SJCRH30 (cell line): ENCODE data around the gene CDK7. TPM values are rescaled to one million over a fixed set of nuclear protein-coding genes. Genes with fewer than 3 reads are reported as not detected.

ENCODE experiments used
- DNase-seq, 2 experiments: peaks; one replicate each; pipeline ENCODE4 v3.0.0-alpha.2; 2015 to 2020
- H3K27ac ChIP-seq: fragments of 250-450 bp; sonication (Bioruptor Pico); 2 replicates; pipeline ENCODE4 v1.5.1; 2020; ENCODE audit warnings: mild to moderate bottlenecking, moderate library complexity
- H3K27me3 ChIP-seq: fragments of 250-450 bp; sonication (Bioruptor Pico); 2 replicates; pipeline ENCODE4 v1.5.1; 2020; ENCODE audit warnings: mild to moderate bottlenecking, moderate library complexity
- H3K36me3 ChIP-seq: fragments of 250-450 bp; sonication (Bioruptor Pico); 2 replicates; pipeline ENCODE4 v1.5.1; 2020; ENCODE audit warnings: mild to moderate bottlenecking, moderate library complexity
- H3K4me1 ChIP-seq: fragments of 250-450 bp; sonication (Bioruptor Pico); 2 replicates; pipeline ENCODE4 v1.5.1; 2020; ENCODE audit warnings: mild to moderate bottlenecking, moderate library complexity
- H3K4me3 ChIP-seq: fragments of 250-450 bp; sonication (Bioruptor Pico); 2 replicates; pipeline ENCODE4 v1.5.1; 2020; ENCODE audit warnings: mild to moderate bottlenecking, moderate library complexity
- H3K9me3 ChIP-seq: fragments of 250-450 bp; sonication (Bioruptor Pico); replicated peaks from 2 replicates; pipeline ENCODE4 v1.5.1; 2020; ENCODE audit warnings: mild to moderate bottlenecking, moderate library complexity
- total RNA-seq: library from RNA; depleted of rRNA; stranded (reverse); fragments of >200 nt; shearing (Covaris generic); gene quantifications from 2 replicates; pipeline ENCODE4 v1.2.3, GENCODE V29; 2014

Gene CDK7
- total RNA-seq, 1 experiment from 2014 or later: 46.6 TPM

GRCh38 chr5:69257577-69257976 lies 22.9 kb downstream of the CDK7 start:
- H3K4me3 ChIP-seq: no peak overlapping the region
- H3K27ac ChIP-seq: peak overlapping the region; percentile 8; the same call in 1 of the 2 replicates
- H3K4me1 ChIP-seq: 0 out of 2 replicates have a peak, but pooled peaks cover 3% of the 10 kb centered on the region
- H3K36me3 ChIP-seq: peaks cover 31% of the 10 kb centered on the region
- H3K9me3 ChIP-seq: no peaks in the 10 kb centered on the region
- no peaks in the 10 kb centered on the region for H3K27me3 ChIP-seq
- peak; percentile 5 to 60 for DNase-seq

GRCh38 chr5:69261034-69261433 lies 26.3 kb downstream of the CDK7 start:
- no peaks in the 10 kb centered on the region for H3K9me3 ChIP-seq
- H3K27ac ChIP-seq: no peak overlapping the region
- 0 out of 2 replicates have a peak, but pooled peaks cover 3% of the 10 kb centered on the region for H3K4me1 ChIP-seq
- no peaks in the 10 kb centered on the region for H3K27me3 ChIP-seq
- peaks cover 35% of the 10 kb centered on the region for H3K36me3 ChIP-seq
- H3K4me3 ChIP-seq: no peak overlapping the region
- DNase-seq: no peak

DNA sequence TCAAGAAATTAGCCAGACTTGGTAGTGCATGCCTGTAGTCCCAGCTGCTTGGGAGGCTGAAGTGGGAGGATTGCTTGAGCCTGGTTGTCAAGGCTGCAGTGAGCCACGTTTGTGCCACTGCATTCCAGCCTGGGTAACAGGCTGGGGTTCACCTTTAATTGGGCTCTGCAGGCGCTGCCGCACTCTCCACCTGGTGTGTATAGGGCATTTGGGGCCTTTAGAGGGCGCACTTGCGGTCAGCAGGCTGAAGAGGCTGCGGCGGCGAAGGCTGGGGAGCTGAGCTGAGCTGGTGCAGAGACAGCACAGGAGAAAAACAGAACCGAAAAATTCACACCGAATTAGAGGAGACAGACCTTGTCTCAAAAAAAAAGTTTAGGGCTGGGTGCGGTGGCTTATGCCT lies 31.2 kb downstream of the CDK7 start:
- peak; percentile 10 to 42 for DNase-seq
- Histone ChIP-seq H3K27me3 (no peaks in the 10 kb centered on the region), H3K9me3 (no peaks in the 10 kb centered on the region), H3K4me3 (no peak overlapping the region), H3K27ac (no peak overlapping the region), H3K36me3 (peaks cover 38% of the 10 kb centered on the region), H3K4me1 (no peaks in the 10 kb centered on the region)

- Histone ChIP-seq H3K4me3 (no peak overlapping the region), H3K27ac (no peak overlapping the region), H3K27me3 (no peaks in the 10 kb centered on the region), H3K36me3 (peaks cover 33% of the 10 kb centered on the region), H3K9me3 (no peaks in the 10 kb centered on the region), H3K4me1 (no peaks in the 10 kb centered on the region)
- DNase-seq: no peak
Measured at GRCh38 chr5:69268899-69269298, 34.2 kb downstream of the CDK7 start.

- no peak overlapping the region for H3K4me3 ChIP-seq
- no peak for DNase-seq
- H3K36me3 ChIP-seq: peaks cover 34% of the 10 kb centered on the region
- no peaks in the 10 kb centered on the region for H3K4me1 ChIP-seq
- H3K27me3 ChIP-seq: no peaks in the 10 kb centered on the region
- H3K27ac ChIP-seq: no peak overlapping the region
- no peaks in the 10 kb centered on the region for H3K9me3 ChIP-seq
Measured at GRCh38 chr5:69270840-69271239, 36.2 kb downstream of the CDK7 start.

- H3K27ac ChIP-seq: no peak overlapping the region
- peak; percentile 17 to 19 for DNase-seq
- no peaks in the 10 kb centered on the region for H3K4me1 ChIP-seq
- no peak overlapping the region for H3K4me3 ChIP-seq
- H3K9me3 ChIP-seq: no peaks in the 10 kb centered on the region
- no peaks in the 10 kb centered on the region for H3K27me3 ChIP-seq
- peaks cover 35% of the 10 kb centered on the region for H3K36me3 ChIP-seq
Measured at GRCh38 chr5:69271376-69271775, 36.7 kb downstream of the CDK7 start.

DNA sequence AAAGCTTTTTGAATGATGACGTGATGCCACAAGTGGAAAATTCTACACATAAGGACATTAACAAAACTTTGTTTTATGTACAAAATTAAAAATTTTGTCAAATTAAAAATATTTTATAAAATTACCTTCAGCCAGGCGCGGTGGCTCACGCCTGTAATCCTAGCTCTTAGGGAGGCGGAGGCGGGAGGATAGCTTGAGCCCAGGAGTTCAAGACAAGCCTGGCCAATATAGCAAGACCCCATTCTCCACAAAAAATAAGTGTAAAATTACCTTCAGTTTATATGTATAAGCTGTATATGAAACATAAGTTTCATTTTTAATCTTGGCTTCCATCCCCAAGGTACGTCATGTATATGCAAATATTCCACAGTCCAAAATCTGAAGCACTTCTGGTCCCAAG lies 40.9 kb downstream of the CDK7 start:
- Histone ChIP-seq H3K9me3 (no peaks in the 10 kb centered on the region), H3K4me3 (no peak overlapping the region), H3K36me3 (peaks cover 26% of the 10 kb centered on the region), H3K4me1 (no peaks in the 10 kb centered on the region), H3K27me3 (no peaks in the 10 kb centered on the region), H3K27ac (no peak overlapping the region)
- DNase-seq: no peak

GRCh38 chr5:69276422-69277174 lies 41.9 kb downstream of the CDK7 start:
- H3K27me3 ChIP-seq: no peaks in the 10 kb centered on the region
- no peak for DNase-seq
- H3K36me3 ChIP-seq: peaks cover 22% of the 10 kb centered on the region
- no peak overlapping the region for H3K27ac ChIP-seq
- no peaks in the 10 kb centered on the region for H3K4me1 ChIP-seq
- no peak overlapping the region for H3K4me3 ChIP-seq
- no peaks in the 10 kb centered on the region for H3K9me3 ChIP-seq

- Histone ChIP-seq H3K27ac (no peak overlapping the region), H3K36me3 (peaks cover 11% of the 10 kb centered on the region; the same call in 1 of the 2 replicates), H3K4me1 (no peaks in the 10 kb centered on the region), H3K9me3 (no peaks in the 10 kb centered on the region), H3K27me3 (no peaks in the 10 kb centered on the region), H3K4me3 (no peak overlapping the region)
- DNase-seq: no peak
Measured at GRCh38 chr5:69279517-69279916, 44.8 kb downstream of the CDK7 start.

- H3K4me1 ChIP-seq: no peaks in the 10 kb centered on the region
- no peak for DNase-seq
- H3K9me3 ChIP-seq: no peaks in the 10 kb centered on the region
- H3K27me3 ChIP-seq: no peaks in the 10 kb centered on the region
- H3K27ac ChIP-seq: no peak overlapping the region
- peaks cover 11% of the 10 kb centered on the region; the same call in 1 of the 2 replicates for H3K36me3 ChIP-seq
- no peak overlapping the region for H3K4me3 ChIP-seq
Measured at GRCh38 chr5:69281114-69281513, 46.4 kb downstream of the CDK7 start.

DNA sequence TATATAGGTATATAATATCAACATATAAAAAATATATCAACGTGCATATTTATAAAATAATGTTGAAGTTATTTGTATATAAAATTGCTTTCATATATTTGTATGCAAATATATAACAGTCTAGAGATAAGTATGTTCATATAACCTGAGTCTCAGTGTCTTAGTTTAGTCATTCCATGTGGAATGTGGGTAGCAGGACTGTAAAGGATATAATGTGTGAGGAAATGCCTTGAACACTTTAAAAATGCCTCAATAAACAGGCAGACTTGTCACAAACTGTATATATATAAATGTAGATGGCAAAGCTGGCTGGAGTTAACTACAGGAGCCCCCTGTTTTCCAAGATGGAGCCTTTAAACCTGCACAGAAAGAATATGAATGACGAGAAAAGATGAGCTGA lies 49.5 kb downstream of the CDK7 start:
- no peaks in the 10 kb centered on the region for H3K9me3 ChIP-seq
- 0 out of 2 replicates have a peak, but pooled peaks cover 2% of the 10 kb centered on the region for H3K4me1 ChIP-seq
- no peak for DNase-seq
- no peaks in the 10 kb centered on the region for H3K27me3 ChIP-seq
- no peak overlapping the region for H3K4me3 ChIP-seq
- no peaks in the 10 kb centered on the region for H3K36me3 ChIP-seq
- H3K27ac ChIP-seq: no peak overlapping the region

DNA sequence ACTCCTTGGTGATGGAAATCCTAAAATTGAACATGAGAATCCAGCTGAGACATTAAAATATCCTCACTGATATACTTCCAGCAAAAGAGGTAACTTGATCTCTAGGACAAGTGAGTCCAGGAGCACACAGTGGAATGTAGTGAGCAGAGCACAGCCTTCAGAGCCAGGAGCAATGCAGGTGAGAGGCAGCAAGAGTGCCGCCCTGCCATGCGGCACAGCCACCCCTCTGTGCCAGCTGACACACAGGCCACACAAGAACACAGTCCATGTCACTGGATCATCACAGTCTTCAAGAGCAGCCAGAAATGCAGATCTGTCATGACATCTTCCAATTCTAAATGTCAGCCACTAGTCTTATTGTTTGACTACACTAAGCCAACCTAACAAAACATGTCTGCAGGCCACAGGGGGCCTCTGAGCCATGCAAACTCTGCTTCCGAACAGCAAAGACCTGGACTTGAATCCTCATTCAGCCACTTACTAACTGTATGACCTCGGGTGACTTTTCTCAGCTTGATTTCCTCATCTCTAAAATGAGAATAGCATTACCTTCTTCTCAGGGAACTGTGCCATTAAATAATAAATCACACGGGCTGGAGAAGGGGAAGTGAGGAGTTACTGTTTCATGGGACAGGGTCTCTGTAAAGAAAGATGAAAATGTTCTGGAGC lies 50.9 kb downstream of the CDK7 start:
- no peaks in the 10 kb centered on the region for H3K9me3 ChIP-seq
- H3K36me3 ChIP-seq: no peaks in the 10 kb centered on the region
- no peaks in the 10 kb centered on the region for H3K27me3 ChIP-seq
- H3K4me1 ChIP-seq: 0 out of 2 replicates have a peak, but pooled peaks cover 2% of the 10 kb centered on the region
- H3K4me3 ChIP-seq: no peak overlapping the region
- no peak overlapping the region for H3K27ac ChIP-seq
- DNase-seq: no peak

DNA sequence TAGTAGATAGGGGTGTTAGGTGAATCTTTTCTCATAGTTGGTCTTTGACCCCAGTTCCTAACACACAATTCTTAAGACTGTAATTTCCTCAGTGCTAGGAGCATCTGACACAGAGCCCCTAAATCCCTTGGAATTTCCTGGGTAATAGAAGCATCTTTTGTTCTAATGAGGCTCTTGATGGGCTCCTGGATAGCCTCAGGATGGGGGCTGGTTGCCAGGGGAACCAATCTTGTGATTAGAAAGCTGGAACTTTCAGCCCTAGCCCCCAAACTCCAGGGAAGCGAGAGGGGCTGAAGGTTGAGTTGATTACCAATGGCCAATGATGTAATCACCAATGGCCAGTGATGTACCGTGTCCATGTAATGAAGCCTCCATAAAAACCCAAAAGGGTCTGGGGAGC lies 53.4 kb downstream of the CDK7 start:
- Histone ChIP-seq H3K4me3 (no peak overlapping the region), H3K27me3 (no peaks in the 10 kb centered on the region), H3K36me3 (no peaks in the 10 kb centered on the region), H3K4me1 (0 out of 2 replicates have a peak, but pooled peaks cover 2% of the 10 kb centered on the region), H3K9me3 (no peaks in the 10 kb centered on the region), H3K27ac (no peak overlapping the region)
- DNase-seq: no peak

DNA sequence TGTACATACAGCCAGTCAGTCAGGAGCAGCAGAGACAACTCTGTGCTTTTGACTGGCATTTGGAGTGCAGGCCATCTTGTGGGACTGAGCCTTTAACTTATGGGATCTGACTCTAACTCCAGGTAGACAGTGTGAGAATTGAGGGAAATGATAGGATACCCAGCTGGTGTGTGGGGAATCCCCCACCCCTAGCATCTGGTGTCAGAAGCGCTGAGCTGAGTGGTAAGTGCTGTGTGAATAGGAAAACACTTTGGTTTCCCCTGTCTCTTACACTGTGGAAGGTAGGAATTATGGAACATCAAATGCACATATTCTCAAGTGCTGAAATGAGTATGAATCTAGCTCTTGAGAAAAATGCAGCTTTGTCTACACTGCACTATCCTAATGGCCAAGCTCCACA lies 54.0 kb downstream of the CDK7 start:
- Histone ChIP-seq H3K9me3 (no peaks in the 10 kb centered on the region), H3K4me3 (no peak overlapping the region), H3K4me1 (0 out of 2 replicates have a peak, but pooled peaks cover 2% of the 10 kb centered on the region), H3K27ac (no peak overlapping the region), H3K36me3 (no peaks in the 10 kb centered on the region), H3K27me3 (no peaks in the 10 kb centered on the region)
- no peak for DNase-seq

DNA sequence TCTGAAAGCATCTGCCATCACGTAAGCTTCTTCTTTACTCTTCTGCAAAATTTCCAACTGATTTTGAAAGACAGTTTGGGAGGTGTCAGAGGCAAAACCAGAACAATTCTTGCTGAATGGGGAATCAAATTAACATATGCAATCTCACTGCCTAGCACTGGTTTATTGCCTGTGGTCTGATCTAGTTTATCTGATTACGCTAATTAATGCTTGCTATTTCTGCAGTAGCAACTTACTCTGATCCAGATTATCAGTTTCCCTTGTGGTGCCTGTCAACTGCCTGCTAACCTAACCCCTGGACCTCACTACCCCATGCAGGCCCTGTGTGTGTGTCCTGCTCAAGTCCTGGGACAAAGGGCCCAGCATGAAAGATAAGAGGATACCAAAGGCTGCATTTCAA lies 57.6 kb downstream of the CDK7 start:
- Histone ChIP-seq H3K9me3 (no peaks in the 10 kb centered on the region), H3K4me3 (no peak overlapping the region), H3K4me1 (0 out of 2 replicates have a peak, but pooled peaks cover 2% of the 10 kb centered on the region), H3K27ac (no peak overlapping the region), H3K36me3 (no peaks in the 10 kb centered on the region), H3K27me3 (no peaks in the 10 kb centered on the region)
- no peak for DNase-seq
